ENCODE results near the gene CDC42BPA. TPM values are rescaled to one million over a fixed set of nuclear protein-coding genes. Genes with fewer than 3 reads are reported as not detected.

Gene CDC42BPA
- total RNA-seq, 4 donors from 2014 or later: 16.8 to 26.9 (median 22.5) TPM

- H3K4me3 ChIP-seq (ENCODE audit: low read depth, poor library complexity, severe bottlenecking): no peak overlapping the region
- TF ChIP-seq CTCF (IDR thresholded peaks at IDR 0.05) (no peak), POLR2A (IDR thresholded peaks at IDR 0.05) (no peak)
- intact Hi-C loops (cut with DNase I; ENCODE audit: low total_unique reads): no loop called here
- DNase-seq (ENCODE audit: low spot score in 2 of 2): no peak
Observed at GRCh38 chr1:227272428-227272827, 45.9 kb downstream of the CDC42BPA start.

GRCh38 chr1:227270554-227270953 lies 47.7 kb downstream of the CDC42BPA start:
- intact Hi-C loops (cut with DNase I; ENCODE audit: low total_unique reads): no loop called here
- DNase-seq (ENCODE audit: low spot score in 2 of 2): no peak
- TF ChIP-seq CTCF (IDR thresholded peaks at IDR 0.05) (no peak), POLR2A (IDR thresholded peaks at IDR 0.05) (no peak)
- no peak overlapping the region for H3K4me3 ChIP-seq (ENCODE audit: low read depth, poor library complexity, severe bottlenecking)
- 90 to 91% methylated on average over 2 of the region's 2 CpGs for WGBS, 2 donors

GRCh38 chr1:227268943-227269342 lies 49.3 kb downstream of the CDC42BPA start:
- no peak overlapping the region for H3K4me3 ChIP-seq (ENCODE audit: low read depth, poor library complexity, severe bottlenecking)
- intact Hi-C loops (cut with DNase I; ENCODE audit: low total_unique reads): no loop called here
- no peak for DNase-seq (ENCODE audit: low spot score in 2 of 2)
- 58 to 70% methylated on average over 1 of the region's 1 CpG for WGBS, 2 donors
- TF ChIP-seq POLR2A (IDR thresholded peaks at IDR 0.05) (no peak), CTCF (IDR thresholded peaks at IDR 0.05) (no peak)

- no peak for DNase-seq (ENCODE audit: low spot score in 2 of 2)
- H3K4me3 ChIP-seq (ENCODE audit: low read depth, poor library complexity, severe bottlenecking): no peak overlapping the region
- TF ChIP-seq POLR2A (IDR thresholded peaks at IDR 0.05): no peak
- no peak for TF ChIP-seq CTCF (IDR thresholded peaks at IDR 0.05)
- intact Hi-C loops (cut with DNase I; ENCODE audit: low total_unique reads): no loop called here
- 92% methylated on average over 3 of the region's 3 CpGs for WGBS, 2 donors
Observed at GRCh38 chr1:227265891-227266290, 52.4 kb downstream of the CDC42BPA start.

- no peak for TF ChIP-seq POLR2A (IDR thresholded peaks at IDR 0.05)
- no peak for TF ChIP-seq CTCF (IDR thresholded peaks at IDR 0.05)
- intact Hi-C loops (cut with DNase I; ENCODE audit: low total_unique reads): no loop called here
- no peak for DNase-seq (ENCODE audit: low spot score in 2 of 2)
- no peak overlapping the region for H3K4me3 ChIP-seq (ENCODE audit: low read depth, poor library complexity, severe bottlenecking)
- WGBS, 2 donors: 83 to 89% methylated on average over 1 of the region's 1 CpG
Observed at GRCh38 chr1:227263869-227264268, 54.4 kb downstream of the CDC42BPA start.

- DNase-seq (ENCODE audit: low spot score in 2 of 2): no peak
- H3K4me3 ChIP-seq (ENCODE audit: low read depth, poor library complexity, severe bottlenecking): no peak overlapping the region
- intact Hi-C loops (cut with DNase I; ENCODE audit: low total_unique reads): no loop called here
- 94 to 98% methylated on average over 2 of the region's 2 CpGs for WGBS, 2 donors
- TF ChIP-seq CTCF (IDR thresholded peaks at IDR 0.05) (no peak), POLR2A (IDR thresholded peaks at IDR 0.05) (no peak)
Observed at GRCh38 chr1:227261501-227261900, 56.8 kb downstream of the CDC42BPA start.

All from lower leg skin (tissue), 4 donors.